Fibroblast of mammary gland (primary cell): ENCODE results near the gene BRPF3.

Experiments used
- DNase-seq: peaks from one replicate; pipeline ENCODE4 v3.0.0-alpha.2; 2010; ENCODE audit warnings: low read depth
- H3K4me3 ChIP-seq: 2 replicates; pipeline ENCODE4 v1.5.1; 2011; ENCODE audit warnings: low read depth, mild to moderate bottlenecking, low read length, moderate library complexity; ENCODE audit not compliant: control insufficient read depth
- TF ChIP-seq, protein P1 (sequence below): conservative IDR thresholded peaks from 2 replicates; pipeline ENCODE4 v1.5.1; 2011; ENCODE audit warnings: low read depth, low read length, inconsistent platforms; ENCODE audit not compliant: control insufficient read depth, insufficient read depth

Gene BRPF3

DNA sequence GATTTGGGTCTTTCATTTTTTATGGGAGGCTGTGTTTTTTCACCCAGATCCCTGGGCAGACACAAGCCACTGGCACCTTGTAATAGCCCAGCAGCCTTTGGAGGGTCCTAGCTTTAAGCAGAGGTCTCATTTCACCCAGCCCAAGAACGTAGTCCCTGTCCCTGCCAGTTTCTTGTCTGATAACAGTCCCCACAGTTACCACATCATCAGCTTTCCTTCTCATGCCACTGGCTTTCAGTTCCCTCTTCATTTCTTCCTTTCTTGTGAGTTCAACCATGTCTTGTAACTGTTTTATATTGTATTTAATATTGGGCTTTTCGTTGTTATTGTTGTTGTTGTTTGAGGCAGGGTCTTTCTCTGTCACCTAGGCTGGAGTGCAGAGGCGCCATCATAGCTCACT is 83.9 kb downstream of the BRPF3 start:
- no peak for DNase-seq
- TF ChIP-seq, protein P1, sequence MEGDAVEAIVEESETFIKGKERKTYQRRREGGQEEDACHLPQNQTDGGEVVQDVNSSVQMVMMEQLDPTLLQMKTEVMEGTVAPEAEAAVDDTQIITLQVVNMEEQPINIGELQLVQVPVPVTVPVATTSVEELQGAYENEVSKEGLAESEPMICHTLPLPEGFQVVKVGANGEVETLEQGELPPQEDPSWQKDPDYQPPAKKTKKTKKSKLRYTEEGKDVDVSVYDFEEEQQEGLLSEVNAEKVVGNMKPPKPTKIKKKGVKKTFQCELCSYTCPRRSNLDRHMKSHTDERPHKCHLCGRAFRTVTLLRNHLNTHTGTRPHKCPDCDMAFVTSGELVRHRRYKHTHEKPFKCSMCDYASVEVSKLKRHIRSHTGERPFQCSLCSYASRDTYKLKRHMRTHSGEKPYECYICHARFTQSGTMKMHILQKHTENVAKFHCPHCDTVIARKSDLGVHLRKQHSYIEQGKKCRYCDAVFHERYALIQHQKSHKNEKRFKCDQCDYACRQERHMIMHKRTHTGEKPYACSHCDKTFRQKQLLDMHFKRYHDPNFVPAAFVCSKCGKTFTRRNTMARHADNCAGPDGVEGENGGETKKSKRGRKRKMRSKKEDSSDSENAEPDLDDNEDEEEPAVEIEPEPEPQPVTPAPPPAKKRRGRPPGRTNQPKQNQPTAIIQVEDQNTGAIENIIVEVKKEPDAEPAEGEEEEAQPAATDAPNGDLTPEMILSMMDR = no peak
- H3K4me3 ChIP-seq = no peak overlapping the region

DNA sequence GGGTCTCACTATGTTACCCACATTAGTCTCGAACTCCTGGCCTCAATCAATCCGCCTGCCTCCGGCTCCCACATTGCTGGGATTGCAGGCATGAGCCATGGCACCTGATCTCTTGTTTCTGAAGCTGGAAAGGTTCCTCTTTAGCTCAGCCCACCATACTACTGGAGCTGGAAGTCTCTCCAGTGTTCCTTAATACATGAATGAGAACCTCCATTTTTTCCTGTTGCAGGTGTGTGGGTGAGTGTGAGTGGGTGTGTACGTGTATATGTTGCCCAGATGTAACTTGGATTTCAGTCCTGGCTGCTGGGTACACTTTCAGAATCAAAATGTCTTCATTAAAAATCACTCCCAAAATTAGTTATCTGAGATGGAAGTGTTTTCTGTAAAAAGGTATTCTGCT is 84.4 kb downstream of the BRPF3 start:
- H3K4me3 ChIP-seq = no peak overlapping the region
- DNase-seq = no peak
- TF ChIP-seq, protein P1 = no peak
